HL-60/S4 treated with retinoic acid at 250 ng/mL for 4 days and 3 days (cell line): Measurements from ENCODE around the gene WASHC2A.
"Not testable (repeated sequence)": the region's sequence is repeated elsewhere in the genome, so short reads cannot be mapped to it uniquely, and the experiment has no call there.

Source experiments
- in situ Hi-C: fragments of 300-500 bp; cut with MboI; formaldehyde crosslinking; loops from 2 replicates; pipeline ENCODE4 v1.7.0; 2022; ENCODE audit warnings: low sequenced_read_pairs

The WASHC2A gene

GRCh38 chr10:50063100-50063499 is 4.7 kb upstream of the WASHC2A start:
- in situ Hi-C loops, result no loop called here

GRCh38 chr10:50068352-50068659 is 552 bp downstream of the WASHC2A start:
- in situ Hi-C loops, result not testable (repeated sequence)

GRCh38 chr10:50075139-50075538 is 7.4 kb downstream of the WASHC2A start:
- in situ Hi-C loops, result not testable (repeated sequence)

GRCh38 chr10:50075544-50075943 is 7.8 kb downstream of the WASHC2A start:
- in situ Hi-C loops, result not testable (repeated sequence)

- in situ Hi-C loops, result not testable (repeated sequence)
These were observed 23.6 kb downstream of the WASHC2A start for GRCh38 chr10:50091304-50091703.

GRCh38 chr10:50092928-50093327 is 25.2 kb downstream of the WASHC2A start:
- in situ Hi-C loops, result not testable (repeated sequence)

- in situ Hi-C loops, result not testable (repeated sequence)
These were observed 26.9 kb downstream of the WASHC2A start for GRCh38 chr10:50094630-50095029.

GRCh38 chr10:50095402-50095801 is 27.6 kb downstream of the WASHC2A start:
- in situ Hi-C loops, result not testable (repeated sequence)

GRCh38 chr10:50096722-50097121 is 29.0 kb downstream of the WASHC2A start:
- in situ Hi-C loops, result not testable (repeated sequence)

GRCh38 chr10:50098645-50099044 is 30.9 kb downstream of the WASHC2A start:
- in situ Hi-C loops, result not testable (repeated sequence)

GRCh38 chr10:50101139-50101582 is 33.4 kb downstream of the WASHC2A start:
- in situ Hi-C loops, result not testable (repeated sequence)

- in situ Hi-C loops, result not testable (repeated sequence)
These were observed 34.0 kb downstream of the WASHC2A start for GRCh38 chr10:50101747-50102146.

GRCh38 chr10:50102267-50102666 is 34.5 kb downstream of the WASHC2A start:
- in situ Hi-C loops, result not testable (repeated sequence)

GRCh38 chr10:50108999-50109698 is 41.4 kb downstream of the WASHC2A start:
- in situ Hi-C loops, result not testable (repeated sequence)

- in situ Hi-C loops, result not testable (repeated sequence)
These were observed 44.8 kb downstream of the WASHC2A start for GRCh38 chr10:50112419-50113112.

- in situ Hi-C loops, result not testable (repeated sequence)
These were observed 59.0 kb downstream of the WASHC2A start for GRCh38 chr10:50126765-50127164.

- in situ Hi-C loops, result not testable (repeated sequence)
These were observed 60.1 kb downstream of the WASHC2A start for GRCh38 chr10:50127770-50128292.

GRCh38 chr10:50131245-50131965 is 63.7 kb downstream of the WASHC2A start:
- in situ Hi-C loops, result not testable (repeated sequence)

- in situ Hi-C loops, result not testable (repeated sequence)
These were observed 64.6 kb downstream of the WASHC2A start for GRCh38 chr10:50132322-50132721.

- in situ Hi-C loops, result not testable (repeated sequence)
These were observed 65.1 kb downstream of the WASHC2A start for GRCh38 chr10:50132841-50133240.

GRCh38 chr10:50143512-50144174 is 75.9 kb downstream of the WASHC2A start:
- in situ Hi-C loops, result not testable (repeated sequence)
